HL-60 (cell line): ENCODE results near the gene NUP43.

Source experiments
- DNase-seq, 2 experiments: peaks; one replicate each; pipeline ENCODE4 v3.0.0-alpha.2; 2010 to 2020; ENCODE audit warnings: low read depth in 1 of 2, low spot score in 1 of 2
- H3K27ac ChIP-seq: fragments of 250-450 bp; sonication (Bioruptor Pico); replicated peaks from 2 replicates; pipeline ENCODE4 v1.5.1; 2020; ENCODE audit warnings: mild to moderate bottlenecking, moderate library complexity
- H3K27me3 ChIP-seq: fragments of 250-450 bp; sonication (Bioruptor Pico); 2 replicates; pipeline ENCODE4 v1.5.1; 2021; ENCODE audit warnings: mild to moderate bottlenecking, moderate library complexity; ENCODE audit not compliant: insufficient read depth, poor library complexity, severe bottlenecking
- H3K4me3 ChIP-seq: replicated peaks from 2 replicates; pipeline ENCODE4 v1.5.1; 2011; ENCODE audit warnings: mild to moderate bottlenecking, control low read depth, low read length; ENCODE audit not compliant: insufficient read depth
- CTCF ChIP-seq: IDR thresholded peaks from one replicate; pipeline ENCODE4 v1.5.1; 2011; ENCODE audit warnings: low read length, control low read depth, inconsistent platforms; ENCODE audit not compliant: insufficient read depth
- GABPA ChIP-seq: IDR thresholded peaks from 2 replicates; pipeline ENCODE4 v1.6.1; 2012; ENCODE audit warnings: low read depth
- POLR2AphosphoS5 ChIP-seq: IDR thresholded peaks from 2 replicates; pipeline ENCODE4 v1.6.1; 2012; ENCODE audit warnings: low read depth
- SPI1 ChIP-seq: IDR thresholded peaks from 2 replicates; pipeline ENCODE4 v1.6.1; 2012; ENCODE audit warnings: low read depth, mild to moderate bottlenecking, borderline replicate concordance
- TF ChIP-seq, protein P1 (sequence below): IDR thresholded peaks from 2 replicates; pipeline ENCODE4 v1.6.1; 2012; ENCODE audit warnings: low read depth; ENCODE audit not compliant: insufficient replicate concordance

NUP43 gene

DNA sequence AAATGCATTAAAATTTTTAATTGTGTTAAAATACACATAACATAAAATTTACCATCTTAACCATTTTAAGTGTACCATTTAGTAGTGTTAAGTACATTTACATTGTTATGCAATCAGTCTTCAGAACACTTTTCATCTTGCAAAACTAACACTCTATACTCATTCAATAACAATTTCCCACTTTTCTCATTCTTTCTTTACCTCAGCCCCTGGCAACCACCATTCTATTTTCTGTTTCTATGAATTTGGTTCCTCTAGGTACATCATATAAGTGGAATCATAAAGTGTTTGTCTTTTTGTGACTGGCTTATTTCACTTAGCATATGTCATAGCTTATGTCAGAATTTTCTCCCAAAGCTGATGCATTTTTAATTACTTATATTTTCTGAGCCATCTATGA lies 35.4 kb upstream of the NUP43 start:
- Histone ChIP-seq H3K27ac (no peak overlapping the region), H3K27me3 (no peaks in the 10 kb centered on the region), H3K4me3 (no peak overlapping the region)
- no peak for DNase-seq
- TF ChIP-seq, protein P1, sequence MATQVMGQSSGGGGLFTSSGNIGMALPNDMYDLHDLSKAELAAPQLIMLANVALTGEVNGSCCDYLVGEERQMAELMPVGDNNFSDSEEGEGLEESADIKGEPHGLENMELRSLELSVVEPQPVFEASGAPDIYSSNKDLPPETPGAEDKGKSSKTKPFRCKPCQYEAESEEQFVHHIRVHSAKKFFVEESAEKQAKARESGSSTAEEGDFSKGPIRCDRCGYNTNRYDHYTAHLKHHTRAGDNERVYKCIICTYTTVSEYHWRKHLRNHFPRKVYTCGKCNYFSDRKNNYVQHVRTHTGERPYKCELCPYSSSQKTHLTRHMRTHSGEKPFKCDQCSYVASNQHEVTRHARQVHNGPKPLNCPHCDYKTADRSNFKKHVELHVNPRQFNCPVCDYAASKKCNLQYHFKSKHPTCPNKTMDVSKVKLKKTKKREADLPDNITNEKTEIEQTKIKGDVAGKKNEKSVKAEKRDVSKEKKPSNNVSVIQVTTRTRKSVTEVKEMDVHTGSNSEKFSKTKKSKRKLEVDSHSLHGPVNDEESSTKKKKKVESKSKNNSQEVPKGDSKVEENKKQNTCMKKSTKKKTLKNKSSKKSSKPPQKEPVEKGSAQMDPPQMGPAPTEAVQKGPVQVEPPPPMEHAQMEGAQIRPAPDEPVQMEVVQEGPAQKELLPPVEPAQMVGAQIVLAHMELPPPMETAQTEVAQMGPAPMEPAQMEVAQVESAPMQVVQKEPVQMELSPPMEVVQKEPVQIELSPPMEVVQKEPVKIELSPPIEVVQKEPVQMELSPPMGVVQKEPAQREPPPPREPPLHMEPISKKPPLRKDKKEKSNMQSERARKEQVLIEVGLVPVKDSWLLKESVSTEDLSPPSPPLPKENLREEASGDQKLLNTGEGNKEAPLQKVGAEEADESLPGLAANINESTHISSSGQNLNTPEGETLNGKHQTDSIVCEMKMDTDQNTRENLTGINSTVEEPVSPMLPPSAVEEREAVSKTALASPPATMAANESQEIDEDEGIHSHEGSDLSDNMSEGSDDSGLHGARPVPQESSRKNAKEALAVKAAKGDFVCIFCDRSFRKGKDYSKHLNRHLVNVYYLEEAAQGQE: no peak
- TF ChIP-seq SPI1 (no peak), GABPA (no peak), CTCF (no peak), POLR2AphosphoS5 (no peak)

DNA sequence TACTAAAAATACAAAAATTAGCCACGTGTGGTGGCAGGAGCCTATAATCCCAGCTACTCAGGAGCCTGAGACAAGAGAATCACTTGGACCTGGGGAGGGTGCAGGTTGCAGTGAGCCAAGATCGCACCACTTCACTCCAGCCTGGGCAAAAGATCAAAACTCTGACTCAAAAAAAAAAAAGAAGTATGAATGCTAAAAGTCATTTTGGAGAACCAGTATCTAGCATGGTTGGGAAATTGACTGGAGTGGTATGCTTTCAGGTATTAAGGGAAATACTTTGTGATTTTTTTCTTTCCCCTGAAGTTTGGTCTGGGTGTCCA lies 33.3 kb upstream of the NUP43 start:
- Histone ChIP-seq H3K27me3 (no peaks in the 10 kb centered on the region), H3K4me3 (no peak overlapping the region), H3K27ac (no peak overlapping the region)
- DNase-seq: no peak
- TF ChIP-seq, protein P1: no peak
- no peak for TF ChIP-seq POLR2AphosphoS5
- no peak for TF ChIP-seq CTCF

DNA sequence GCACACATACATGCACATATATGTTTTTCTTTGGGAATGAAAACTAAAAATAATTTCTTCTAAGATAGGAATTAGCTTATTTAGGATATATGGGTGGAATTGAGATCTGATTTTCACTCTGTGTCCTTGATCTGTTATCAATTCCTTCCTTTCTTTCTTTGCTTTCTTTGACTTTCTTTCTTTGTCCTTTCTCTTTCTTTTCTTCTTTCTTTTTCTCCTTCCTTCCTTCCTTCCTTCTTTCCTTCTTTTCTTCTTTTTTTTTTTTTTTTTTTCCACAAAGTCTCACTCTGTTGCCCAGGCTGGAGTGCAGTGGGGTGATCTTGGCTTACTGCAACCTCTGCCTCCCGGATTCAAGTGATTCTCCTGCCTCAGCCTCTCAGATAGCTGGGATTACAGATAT lies 31.3 kb upstream of the NUP43 start:
- DNase-seq: no peak
- no peaks in the 10 kb centered on the region for H3K27me3 ChIP-seq
- H3K27ac ChIP-seq: no peak overlapping the region
- TF ChIP-seq SPI1: no peak
- TF ChIP-seq, protein P1: no peak
- TF ChIP-seq POLR2AphosphoS5: no peak
- TF ChIP-seq GABPA: no peak
- TF ChIP-seq CTCF: no peak
- H3K4me3 ChIP-seq: no peak overlapping the region
